ENCODE results near the gene GFPT1.

Gene GFPT1

DNA sequence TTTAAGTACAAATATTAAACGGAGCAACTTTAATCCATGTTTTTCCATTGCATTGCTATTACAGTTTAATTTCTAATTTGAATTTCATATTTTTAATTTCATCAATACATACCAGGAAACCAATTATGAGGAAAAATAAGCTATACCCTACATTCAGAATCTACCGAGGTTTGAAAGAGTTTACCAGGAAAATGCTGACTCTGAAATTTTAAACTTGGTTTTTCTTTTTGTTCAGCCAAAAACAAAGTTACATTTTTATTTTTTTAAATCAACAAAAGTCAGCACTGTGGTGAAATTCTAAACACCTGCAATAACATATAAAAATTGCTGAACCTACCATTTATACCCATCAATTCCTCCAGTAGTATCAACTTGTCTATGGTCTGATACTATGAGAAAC, 53.7 kb downstream of the GFPT1 start:
- H3K4me3 Mint-ChIP-seq = no peak overlapping the region
- peaks cover 49% of the 10 kb centered on the region for H3K36me3 Mint-ChIP-seq (ENCODE audit: low read depth)
- no peak overlapping the region for H3K27ac Mint-ChIP-seq
- no peaks in the 10 kb centered on the region for H3K9me3 Mint-ChIP-seq
- DNase-seq (ENCODE audit: low spot score) = no peak
- H3K27me3 Mint-ChIP-seq (ENCODE audit: low read depth) = no peaks in the 10 kb centered on the region
- no peaks in the 10 kb centered on the region for H3K4me1 Mint-ChIP-seq (ENCODE audit: low read depth)

GRCh38 chr2:69330781-69331180, 56.2 kb downstream of the GFPT1 start:
- no peaks in the 10 kb centered on the region for H3K9me3 Mint-ChIP-seq
- H3K4me1 Mint-ChIP-seq (ENCODE audit: low read depth) = no peaks in the 10 kb centered on the region
- no peaks in the 10 kb centered on the region for H3K27me3 Mint-ChIP-seq (ENCODE audit: low read depth)
- peaks cover 57% of the 10 kb centered on the region for H3K36me3 Mint-ChIP-seq (ENCODE audit: low read depth)
- no peak overlapping the region for H3K4me3 Mint-ChIP-seq
- no peak overlapping the region for H3K27ac Mint-ChIP-seq
- DNase-seq (ENCODE audit: low spot score) = no peak

GRCh38 chr2:69322631-69323030, 64.4 kb downstream of the GFPT1 start:
- Mint-ChIP-seq H3K9me3 (peaks cover 3% of the 10 kb centered on the region), H3K4me3 (no peak overlapping the region), H3K27ac (no peak overlapping the region), H3K4me1 (ENCODE audit: low read depth) (peaks cover 1% of the 10 kb centered on the region), H3K27me3 (ENCODE audit: low read depth) (no peaks in the 10 kb centered on the region), H3K36me3 (ENCODE audit: low read depth) (peaks cover 67% of the 10 kb centered on the region)
- DNase-seq (ENCODE audit: low spot score) = no peak

DNA sequence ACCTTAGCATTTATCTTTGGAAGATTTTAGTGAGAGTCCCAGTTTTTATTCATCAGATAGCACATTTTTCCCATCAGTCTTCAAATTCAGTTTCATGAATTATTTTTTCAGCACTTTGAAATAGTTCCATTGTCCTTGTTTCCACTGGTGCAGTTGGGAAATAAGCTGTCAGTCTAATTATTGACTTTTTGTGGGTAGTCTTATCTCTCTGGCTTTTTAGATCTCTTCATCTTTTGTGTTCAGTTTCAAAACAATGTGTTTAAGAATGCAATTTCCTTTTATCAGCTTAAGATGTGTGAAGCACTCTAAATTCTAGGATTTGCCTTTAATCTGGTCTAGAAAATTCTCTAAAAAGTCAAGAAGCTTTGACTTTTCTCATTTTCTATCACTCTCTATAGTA, 70.5 kb downstream of the GFPT1 start:
- Mint-ChIP-seq H3K4me1 (ENCODE audit: low read depth) (peaks cover 9% of the 10 kb centered on the region), H3K27me3 (ENCODE audit: low read depth) (no peaks in the 10 kb centered on the region), H3K36me3 (ENCODE audit: low read depth) (peaks cover 51% of the 10 kb centered on the region), H3K9me3 (peaks cover 28% of the 10 kb centered on the region), H3K4me3 (no peak overlapping the region), H3K27ac (no peak overlapping the region)
- no peak for DNase-seq (ENCODE audit: low spot score)

- Mint-ChIP-seq H3K9me3 (peaks cover 28% of the 10 kb centered on the region), H3K4me1 (ENCODE audit: low read depth) (peaks cover 9% of the 10 kb centered on the region)
- DNase-seq (ENCODE audit: low spot score) = no peak
These were observed 71.8 kb downstream of the GFPT1 start for GRCh38 chr2:69315160-69315761.

GRCh38 chr2:69311024-69311416, 76.0 kb downstream of the GFPT1 start:
- peaks cover 12% of the 10 kb centered on the region for H3K36me3 Mint-ChIP-seq (ENCODE audit: low read depth)
- peaks cover 15% of the 10 kb centered on the region for H3K27me3 Mint-ChIP-seq (ENCODE audit: low read depth)
- peaks cover 12% of the 10 kb centered on the region for H3K9me3 Mint-ChIP-seq
- H3K4me1 Mint-ChIP-seq (ENCODE audit: low read depth) = peaks cover 13% of the 10 kb centered on the region
- DNase-seq (ENCODE audit: low spot score) = no peak
- no peak overlapping the region for H3K27ac Mint-ChIP-seq
- H3K4me3 Mint-ChIP-seq = no peak overlapping the region

More at GRCh38 chr2:69315160-69315761, 71.8 kb downstream of the GFPT1 start:
- Mint-ChIP-seq H3K36me3 (ENCODE audit: low read depth) (peaks cover 44% of the 10 kb centered on the region), H3K27me3 (ENCODE audit: low read depth) (no peaks in the 10 kb centered on the region), H3K27ac (no peak overlapping the region), H3K4me3 (no peak overlapping the region)

DNA sequence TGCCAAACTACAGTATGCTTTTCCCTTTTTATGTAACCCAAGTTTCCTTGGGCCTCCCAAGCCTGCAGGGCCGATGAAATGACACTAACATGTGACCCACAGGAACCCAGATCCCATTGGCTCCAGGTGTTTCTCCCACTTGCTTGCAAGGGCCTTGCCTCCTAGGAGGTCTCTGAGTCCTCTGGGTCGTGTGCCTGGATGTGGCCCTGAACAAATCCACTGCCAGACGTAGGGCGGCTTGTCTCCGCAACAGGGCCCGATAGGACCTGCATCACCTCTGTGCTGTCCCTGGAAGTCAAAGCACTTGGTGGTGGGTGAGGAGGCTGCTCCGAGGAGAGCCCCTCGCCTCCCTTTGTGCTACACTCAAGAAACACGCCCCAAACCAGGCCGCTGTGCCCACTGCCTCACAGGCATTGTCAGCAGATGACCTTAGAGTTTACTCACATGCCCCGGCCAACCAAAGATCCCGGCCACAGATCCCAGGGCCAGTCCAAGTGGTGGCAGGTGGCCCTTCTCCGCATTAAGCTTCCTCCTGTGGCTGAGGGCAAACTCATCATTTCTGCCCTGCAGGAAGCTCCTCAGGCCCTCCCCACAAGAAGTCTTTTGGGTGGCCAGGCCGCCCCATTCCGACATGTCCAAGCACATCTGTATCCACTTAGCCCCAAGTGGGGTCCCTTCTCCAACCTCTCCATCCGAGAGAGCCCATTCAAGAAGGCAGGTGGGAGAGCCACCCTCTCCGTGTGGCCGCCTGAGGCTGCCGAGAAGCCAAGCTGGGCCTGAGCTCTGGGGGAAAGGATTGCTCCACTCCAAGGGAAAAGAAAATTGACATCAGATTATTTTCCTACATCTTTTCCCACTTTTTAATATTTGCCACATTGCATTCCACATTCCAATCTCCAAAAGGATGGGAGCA, 76.7 kb downstream of the GFPT1 start:
- Mint-ChIP-seq H3K4me3 (no peak overlapping the region), H3K4me1 (ENCODE audit: low read depth) (peaks cover 13% of the 10 kb centered on the region), H3K27ac (no peak overlapping the region), H3K9me3 (peaks cover 6% of the 10 kb centered on the region), H3K36me3 (ENCODE audit: low read depth) (peaks cover 5% of the 10 kb centered on the region), H3K27me3 (ENCODE audit: low read depth) (peaks cover 21% of the 10 kb centered on the region)
- DNase-seq (ENCODE audit: low spot score) = no peak

DNA sequence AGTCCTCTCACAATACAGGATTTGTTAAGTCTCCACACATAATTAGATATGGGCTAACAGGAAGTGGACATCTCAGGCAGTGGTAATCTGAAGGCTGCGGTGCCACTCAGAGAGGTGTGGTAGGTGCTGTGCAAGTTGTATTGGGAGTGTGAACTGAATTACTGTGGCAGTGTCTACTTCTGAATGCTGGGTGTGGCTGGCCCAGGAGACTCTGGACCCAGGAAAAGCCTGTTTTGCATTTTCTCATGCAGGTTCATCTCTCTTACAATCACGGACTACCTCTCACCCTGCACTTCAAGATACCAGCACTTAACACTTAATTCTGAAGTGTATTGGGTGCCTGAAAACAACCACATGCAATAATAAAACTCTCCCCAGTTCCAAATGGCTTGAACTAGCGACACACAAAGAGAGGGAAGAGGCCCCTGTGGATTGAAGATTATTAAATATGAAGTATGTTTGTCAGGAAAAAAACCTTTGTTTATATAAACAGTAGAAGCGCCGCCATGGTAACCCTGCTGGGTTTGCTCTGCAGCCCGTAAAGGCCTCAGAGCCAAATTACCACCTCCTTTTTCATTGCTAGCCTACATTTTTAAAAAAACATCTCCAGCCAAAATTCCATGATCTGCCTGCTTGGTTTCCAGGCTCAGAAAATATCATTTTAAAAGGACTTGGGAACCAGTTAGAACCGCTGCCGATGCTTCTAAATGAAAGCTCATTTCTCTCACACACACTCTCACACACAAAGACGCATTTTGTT, 77.5 kb downstream of the GFPT1 start:
- H3K4me1 Mint-ChIP-seq (ENCODE audit: low read depth) = peaks cover 11% of the 10 kb centered on the region
- no peak for DNase-seq (ENCODE audit: low spot score)
- H3K36me3 Mint-ChIP-seq (ENCODE audit: low read depth) = peaks cover 2% of the 10 kb centered on the region
- H3K27ac Mint-ChIP-seq = no peak overlapping the region
- H3K4me3 Mint-ChIP-seq = no peak overlapping the region
- peaks cover 29% of the 10 kb centered on the region for H3K27me3 Mint-ChIP-seq (ENCODE audit: low read depth)
- H3K9me3 Mint-ChIP-seq = peaks cover 4% of the 10 kb centered on the region

DNA sequence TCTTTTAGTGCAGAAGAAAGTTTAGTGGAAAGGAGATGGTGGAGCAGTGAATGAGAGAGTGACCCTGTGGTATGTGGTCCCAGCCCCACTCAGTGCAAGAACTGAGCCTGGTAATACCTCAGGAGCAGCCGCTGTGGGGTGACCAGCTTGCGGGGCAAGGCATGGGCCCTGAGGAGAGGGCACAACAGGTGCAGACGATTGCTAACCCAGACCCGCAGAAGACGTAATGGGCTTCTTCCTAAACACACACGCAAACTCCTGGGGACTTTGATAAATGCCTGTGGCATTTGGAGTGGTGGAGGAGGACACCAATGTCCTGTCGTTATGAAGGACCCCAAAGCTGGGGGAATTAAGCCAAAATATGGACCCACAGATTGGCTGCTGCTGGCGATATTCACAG, 78.7 kb downstream of the GFPT1 start:
- peaks cover 38% of the 10 kb centered on the region for H3K27me3 Mint-ChIP-seq (ENCODE audit: low read depth)
- peaks cover 2% of the 10 kb centered on the region for H3K36me3 Mint-ChIP-seq (ENCODE audit: low read depth)
- H3K4me1 Mint-ChIP-seq (ENCODE audit: low read depth) = peaks cover 11% of the 10 kb centered on the region
- DNase-seq (ENCODE audit: low spot score) = no peak
- peaks cover 9% of the 10 kb centered on the region for H3K9me3 Mint-ChIP-seq
- no peak overlapping the region for H3K4me3 Mint-ChIP-seq
- H3K27ac Mint-ChIP-seq = no peak overlapping the region

GRCh38 chr2:69307579-69308064, 79.4 kb downstream of the GFPT1 start:
- no peak for DNase-seq (ENCODE audit: low spot score)
- Mint-ChIP-seq H3K4me3 (peak overlapping the region; percentile 74), H3K36me3 (ENCODE audit: low read depth) (no peaks in the 10 kb centered on the region), H3K27me3 (ENCODE audit: low read depth) (peaks cover 44% of the 10 kb centered on the region), H3K27ac (no peak overlapping the region), H3K9me3 (peaks cover 5% of the 10 kb centered on the region), H3K4me1 (ENCODE audit: low read depth) (peaks cover 11% of the 10 kb centered on the region)

GRCh38 chr2:69306822-69307578, 80.0 kb downstream of the GFPT1 start:
- peaks cover 5% of the 10 kb centered on the region for H3K9me3 Mint-ChIP-seq
- DNase-seq (ENCODE audit: low spot score) = peak; percentile 63
- no peak overlapping the region for H3K27ac Mint-ChIP-seq
- peaks cover 11% of the 10 kb centered on the region for H3K4me1 Mint-ChIP-seq (ENCODE audit: low read depth)
- peaks cover 49% of the 10 kb centered on the region for H3K27me3 Mint-ChIP-seq (ENCODE audit: low read depth)
- no peaks in the 10 kb centered on the region for H3K36me3 Mint-ChIP-seq (ENCODE audit: low read depth)
- peak overlapping the region; percentile 74 for H3K4me3 Mint-ChIP-seq

- no peak overlapping the region for H3K27ac Mint-ChIP-seq
- H3K4me1 Mint-ChIP-seq (ENCODE audit: low read depth) = peaks cover 11% of the 10 kb centered on the region
- DNase-seq (ENCODE audit: low spot score) = no peak
- peaks cover 5% of the 10 kb centered on the region for H3K9me3 Mint-ChIP-seq
- peaks cover 54% of the 10 kb centered on the region for H3K27me3 Mint-ChIP-seq (ENCODE audit: low read depth)
- H3K4me3 Mint-ChIP-seq = peak overlapping the region; percentile 63
- no peaks in the 10 kb centered on the region for H3K36me3 Mint-ChIP-seq (ENCODE audit: low read depth)
These were observed 80.6 kb downstream of the GFPT1 start for GRCh38 chr2:69306393-69306821.

GRCh38 chr2:69305712-69306392, 81.2 kb downstream of the GFPT1 start:
- Mint-ChIP-seq H3K9me3 (peaks cover 5% of the 10 kb centered on the region), H3K27ac (no peak overlapping the region), H3K27me3 (ENCODE audit: low read depth) (peaks cover 55% of the 10 kb centered on the region), H3K36me3 (ENCODE audit: low read depth) (no peaks in the 10 kb centered on the region), H3K4me1 (ENCODE audit: low read depth) (peaks cover 11% of the 10 kb centered on the region), H3K4me3 (peak overlapping the region; percentile 63)
- DNase-seq (ENCODE audit: low spot score) = no peak

Measured in T-helper 2 cell treated with Interferon-gamma antibody and Interleukin-4, amounts not matched to agents 5 μg/mL and 100 μg/mL, for 36 hours (primary cell).